Fibroblast of villous mesenchyme (primary cell): ENCODE data around the gene HPN. TPM values are rescaled to one million over a fixed set of nuclear protein-coding genes. Genes with fewer than 3 reads are reported as not detected.

Experiments
- DNase-seq: peaks from one replicate; pipeline ENCODE4 v3.0.0-alpha.2; 2010; ENCODE audit warnings: low read depth
- H3K4me3 ChIP-seq: 2 replicates; pipeline ENCODE4 v1.5.1; 2011; ENCODE audit warnings: low read depth, mild to moderate bottlenecking, low read length
- total RNA-seq: library from RNA; depleted of rRNA; stranded (reverse); fragments of >200 nt; gene quantifications from 2 replicates; pipeline ENCODE4 v1.2.3, GENCODE V29; 2012
- TF ChIP-seq, protein P1 (sequence below): IDR thresholded peaks from 2 replicates; pipeline ENCODE4 v1.5.1; 2012; ENCODE audit warnings: low read depth, mild to moderate bottlenecking, low read length; ENCODE audit not compliant: insufficient read depth

HPN gene
- total RNA-seq, 1 donor: not detected

DNA sequence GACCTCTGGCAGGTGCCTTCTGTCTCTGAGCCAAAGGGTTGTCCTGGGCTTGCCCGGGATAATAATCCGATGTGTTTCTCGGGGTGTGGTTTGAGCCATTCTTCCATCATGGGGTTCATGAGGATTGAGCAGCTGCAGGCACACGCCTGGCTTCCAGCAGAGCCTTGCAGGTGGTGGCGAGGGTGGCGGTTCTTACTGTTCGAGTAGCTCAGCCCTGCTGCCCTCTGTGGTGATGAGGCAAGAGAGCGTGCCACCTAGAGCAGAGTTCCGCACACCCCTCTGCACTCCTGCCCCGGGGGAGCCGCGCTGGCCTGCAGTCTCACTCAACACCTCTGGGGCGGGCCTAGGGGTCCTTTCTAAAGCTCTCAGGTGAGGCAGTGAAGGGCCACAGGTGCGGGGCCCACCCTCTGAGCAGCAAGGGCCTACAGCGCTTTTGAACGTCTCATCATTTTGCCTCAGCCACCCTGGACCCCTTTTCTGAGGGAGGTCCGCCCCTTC, 7.5 kb upstream of the HPN start:
- TF ChIP-seq, protein P1, sequence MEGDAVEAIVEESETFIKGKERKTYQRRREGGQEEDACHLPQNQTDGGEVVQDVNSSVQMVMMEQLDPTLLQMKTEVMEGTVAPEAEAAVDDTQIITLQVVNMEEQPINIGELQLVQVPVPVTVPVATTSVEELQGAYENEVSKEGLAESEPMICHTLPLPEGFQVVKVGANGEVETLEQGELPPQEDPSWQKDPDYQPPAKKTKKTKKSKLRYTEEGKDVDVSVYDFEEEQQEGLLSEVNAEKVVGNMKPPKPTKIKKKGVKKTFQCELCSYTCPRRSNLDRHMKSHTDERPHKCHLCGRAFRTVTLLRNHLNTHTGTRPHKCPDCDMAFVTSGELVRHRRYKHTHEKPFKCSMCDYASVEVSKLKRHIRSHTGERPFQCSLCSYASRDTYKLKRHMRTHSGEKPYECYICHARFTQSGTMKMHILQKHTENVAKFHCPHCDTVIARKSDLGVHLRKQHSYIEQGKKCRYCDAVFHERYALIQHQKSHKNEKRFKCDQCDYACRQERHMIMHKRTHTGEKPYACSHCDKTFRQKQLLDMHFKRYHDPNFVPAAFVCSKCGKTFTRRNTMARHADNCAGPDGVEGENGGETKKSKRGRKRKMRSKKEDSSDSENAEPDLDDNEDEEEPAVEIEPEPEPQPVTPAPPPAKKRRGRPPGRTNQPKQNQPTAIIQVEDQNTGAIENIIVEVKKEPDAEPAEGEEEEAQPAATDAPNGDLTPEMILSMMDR: no peak
- no peak for DNase-seq
- no peak overlapping the region for H3K4me3 ChIP-seq

DNA sequence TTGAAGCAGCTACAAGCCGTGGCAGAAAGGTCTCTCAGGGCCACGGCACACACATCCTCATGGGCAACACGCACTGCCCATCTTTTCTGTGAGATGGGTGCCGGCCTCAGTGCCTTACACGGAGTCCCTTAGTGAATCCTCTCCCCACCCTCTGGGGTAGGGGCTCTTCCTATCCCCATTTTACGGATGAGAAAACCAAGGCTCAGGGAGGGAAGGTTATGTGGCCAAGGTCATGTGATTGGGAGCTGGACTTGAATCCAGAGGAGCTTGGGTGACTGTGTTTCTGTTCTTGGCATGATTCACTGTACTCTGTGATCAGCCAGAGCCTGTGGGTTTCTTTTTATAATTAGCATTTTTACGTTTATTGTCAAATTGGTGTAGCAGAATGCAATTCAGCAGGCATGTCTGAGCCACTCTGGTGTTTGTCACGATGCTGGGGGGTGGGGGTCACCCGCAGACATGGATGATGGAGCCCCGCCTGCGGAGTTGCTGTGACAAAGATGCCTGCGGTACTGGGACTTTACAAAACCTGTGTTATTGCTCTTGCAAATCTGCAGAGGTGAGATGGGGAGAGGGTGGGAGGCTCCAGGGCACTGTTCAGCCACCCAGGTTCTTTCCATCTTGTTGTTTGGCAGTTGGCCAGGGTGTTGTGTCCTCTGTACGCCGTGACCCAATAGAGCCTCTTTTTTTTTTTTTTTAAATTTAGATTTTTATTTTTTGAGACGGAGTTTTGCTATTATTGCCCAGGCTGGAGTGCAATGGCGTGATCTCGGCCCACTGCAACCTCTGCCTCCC, 6.7 kb upstream of the HPN start:
- no peak for DNase-seq
- TF ChIP-seq, protein P1: no peak
- no peak overlapping the region for H3K4me3 ChIP-seq

DNA sequence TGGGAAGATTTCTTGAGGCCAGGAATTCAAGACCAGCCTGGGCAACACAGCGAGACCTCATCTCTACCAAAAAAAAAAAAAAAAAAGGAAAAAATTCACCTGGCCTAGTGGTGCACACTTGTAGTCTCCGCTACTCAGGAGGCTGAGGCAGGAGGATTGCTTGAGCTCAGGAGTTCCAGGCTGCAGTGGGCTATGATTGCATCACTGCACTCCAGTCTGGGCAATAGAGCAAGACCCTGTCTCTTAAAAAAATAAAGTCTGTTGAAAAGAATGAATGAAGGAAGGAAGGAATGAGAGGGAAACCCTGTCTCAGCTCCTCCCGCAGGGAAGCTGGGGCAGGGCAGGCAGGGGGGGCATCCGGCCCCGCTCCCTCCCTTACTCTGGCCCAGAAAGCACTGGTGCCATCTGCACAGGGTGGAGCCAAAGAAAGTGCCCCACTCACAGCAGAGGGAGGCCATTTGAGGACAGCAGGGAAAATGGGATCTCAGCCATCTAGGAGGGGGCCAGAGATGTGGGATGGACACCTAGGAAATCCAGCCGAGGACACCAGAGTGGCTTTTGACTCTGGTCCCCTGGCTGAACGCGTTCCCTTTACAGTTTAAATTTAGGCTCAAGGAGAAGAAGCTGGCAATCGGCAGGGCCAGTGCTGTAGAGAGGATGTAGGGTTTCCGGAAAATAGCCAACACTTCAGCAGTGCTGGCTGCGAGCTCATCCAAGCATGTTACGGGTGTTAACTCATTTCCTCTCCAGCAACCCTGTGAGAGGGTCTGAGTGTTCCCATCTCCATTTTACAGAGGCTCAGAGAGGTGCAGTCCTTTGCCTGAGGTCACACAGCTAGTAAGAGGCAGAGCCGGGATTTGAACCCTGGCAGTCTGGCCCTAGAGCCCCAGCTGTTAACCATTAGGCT, 3.6 kb upstream of the HPN start:
- TF ChIP-seq, protein P1: no peak
- no peak overlapping the region for H3K4me3 ChIP-seq
- no peak for DNase-seq

DNA sequence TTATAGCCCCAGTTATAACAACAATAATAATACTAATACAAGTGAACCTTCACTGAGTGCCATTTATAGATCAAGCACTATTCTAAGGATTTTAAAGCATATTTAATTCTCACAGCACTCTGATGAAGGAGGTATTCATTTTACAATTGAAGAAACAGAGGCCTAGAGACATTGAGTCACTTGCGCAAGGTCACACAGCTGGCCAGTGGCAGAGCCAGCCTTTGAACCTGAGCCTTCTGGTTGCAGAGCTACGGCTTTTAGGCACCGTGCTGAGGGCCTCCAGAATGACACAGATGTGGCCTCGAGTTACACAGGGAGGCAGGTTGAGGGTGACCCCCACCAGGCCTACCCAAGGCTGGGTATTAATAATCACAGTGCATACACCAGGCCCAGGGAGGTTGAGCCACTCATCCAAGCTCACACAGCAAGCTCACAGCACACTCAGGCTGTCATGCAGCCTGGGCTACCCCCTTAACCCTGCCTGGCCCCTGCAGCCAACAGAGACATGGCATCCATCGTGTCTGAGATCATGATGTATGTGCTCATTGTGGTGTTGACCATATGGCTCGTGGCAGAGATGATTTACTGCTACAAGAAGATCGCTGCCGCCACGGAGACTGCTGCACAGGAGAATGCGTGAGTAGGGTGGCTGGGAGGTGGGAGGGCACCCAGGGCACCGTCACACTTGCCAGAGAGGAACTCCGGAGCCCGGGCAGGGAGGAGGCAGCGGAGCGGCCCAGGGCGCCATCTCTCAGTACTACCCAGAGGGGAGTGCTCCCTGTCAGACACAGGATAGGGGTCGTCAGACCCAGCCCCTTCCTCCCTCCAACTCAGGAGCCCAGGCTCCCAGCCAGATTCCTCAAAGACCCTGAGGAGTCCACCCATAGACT, 2.7 kb upstream of the HPN start:
- no peak overlapping the region for H3K4me3 ChIP-seq
- TF ChIP-seq, protein P1: no peak
- no peak for DNase-seq

DNA sequence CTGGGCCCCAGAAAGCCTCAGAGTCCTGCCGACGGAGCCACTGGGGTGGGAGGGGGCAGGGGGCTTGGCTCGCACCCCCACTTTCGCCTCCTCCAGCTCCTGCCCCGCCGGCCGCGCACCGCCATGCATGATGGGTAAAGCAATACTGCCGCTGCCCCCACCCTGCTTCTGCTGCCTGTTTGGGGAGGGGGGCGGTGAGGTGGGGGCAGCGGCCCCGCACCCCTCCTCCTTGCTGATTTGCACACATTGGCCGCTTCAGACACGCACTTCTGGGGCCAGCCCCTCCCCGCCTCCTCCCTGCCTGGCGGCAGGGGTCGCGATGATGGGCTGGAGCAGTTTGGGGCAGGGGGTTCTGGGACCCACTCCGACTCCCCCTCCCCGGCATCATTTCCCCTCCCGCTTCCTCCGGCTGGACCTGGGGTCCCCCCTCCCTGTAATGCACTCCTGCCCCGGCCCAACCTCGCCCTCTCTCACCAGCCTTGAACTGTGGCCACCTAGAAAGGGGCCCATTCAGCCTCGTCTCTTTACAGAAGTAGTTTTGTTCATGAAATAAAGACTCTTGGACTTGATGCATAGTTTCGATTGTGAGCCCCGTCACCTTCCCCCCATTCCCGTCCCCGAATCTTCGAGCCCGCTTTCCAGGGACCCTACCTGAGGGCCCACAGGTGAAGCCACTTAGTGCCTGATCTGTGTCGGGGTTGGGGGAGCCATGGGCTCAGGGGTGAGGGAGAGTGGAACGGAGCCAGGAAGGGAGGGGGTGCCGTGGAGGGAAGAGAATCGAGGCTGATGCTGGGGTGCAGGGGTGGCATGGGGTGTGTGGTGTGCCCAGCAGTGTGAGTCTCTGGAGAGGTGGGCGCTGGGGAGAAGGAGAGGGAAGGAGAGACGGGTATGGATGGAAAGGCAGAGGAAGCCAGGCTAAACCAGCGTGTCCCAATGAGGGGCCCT, 1.4 kb upstream of the HPN start:
- DNase-seq: no peak
- no peak overlapping the region for H3K4me3 ChIP-seq
- TF ChIP-seq, protein P1: no peak
